Ascending aorta (tissue), 2 donors: ENCODE results near the gene PTPN1. TPM values are rescaled to one million over a fixed set of nuclear protein-coding genes. Genes with fewer than 3 reads are reported as not detected.

Experiments
- DNase-seq, 2 donors: peaks; one replicate each; pipeline ENCODE4 v3.0.0-alpha.2; 2019; ENCODE audit warnings: low spot score in 2 of 2
- H3K27ac ChIP-seq, 2 donors: fragments of 200-600 bp; sonication (generic); one replicate each; pipeline ENCODE4 v1.5.1; 2016 to 2017; ENCODE audit warnings: mild to moderate bottlenecking in 1 of 2
- H3K27me3 ChIP-seq: fragments of 200-600 bp; sonication (generic); one replicate; pipeline ENCODE4 v1.5.1; 2017
- H3K36me3 ChIP-seq, 2 donors: fragments of 200-600 bp; sonication (generic); one replicate each; pipeline ENCODE4 v1.5.1; 2016
- H3K4me1 ChIP-seq, 2 donors: fragments of 200-600 bp; sonication (generic); one replicate each; pipeline ENCODE4 v1.5.1; 2016 to 2017; ENCODE audit warnings: mild to moderate bottlenecking in 1 of 2
- H3K4me3 ChIP-seq, 2 donors: fragments of 200-600 bp; sonication (generic); one replicate each; pipeline ENCODE4 v1.5.1; 2016 to 2017; ENCODE audit warnings: mild to moderate bottlenecking in 1 of 2
- H3K9me3 ChIP-seq, 2 donors: fragments of 200-600 bp; sonication (generic); one replicate each; pipeline ENCODE4 v1.5.1; 2016
- intact Hi-C: fragments of 100-400 bp; cut with DNase I; formaldehyde crosslinking; loops from one replicate; pipeline ENCODE4 v1.15.1; 2023
- total RNA-seq: library from RNA; depleted of rRNA; stranded (reverse); fragments of >200 nt; gene quantifications from one replicate; pipeline ENCODE4 v1.1.0, GENCODE V29; 2016
- TF ChIP-seq, protein P1 (sequence below), 3 experiments: fragments of 200-600 bp in 2 of 3; fragments of 450-650 bp in 1 of 3; sonication (generic) in 2 of 3; IDR thresholded peaks; one replicate each; pipeline ENCODE4 v1.5.1; 2016 to 2019; ENCODE audit warnings: antibody characterized with exemption in 3 of 3, mild to moderate bottlenecking in 1 of 3, moderate library complexity in 1 of 3

PTPN1 gene
- total RNA-seq, 1 donor from 2014 or later, result 30.2 TPM

- peaks cover 12 to 19% of the 10 kb centered on the region in 2 donors for H3K4me1 ChIP-seq
- H3K36me3 ChIP-seq, result peaks cover 27 to 36% of the 10 kb centered on the region in 2 donors
- intact Hi-C loops, result no loop called here
- no peaks in the 10 kb centered on the region for H3K27me3 ChIP-seq
- H3K9me3 ChIP-seq, result no peaks in the 10 kb centered on the region
- peak in 1 of 2 donors; percentile 64 for DNase-seq
- TF ChIP-seq, protein P1, sequence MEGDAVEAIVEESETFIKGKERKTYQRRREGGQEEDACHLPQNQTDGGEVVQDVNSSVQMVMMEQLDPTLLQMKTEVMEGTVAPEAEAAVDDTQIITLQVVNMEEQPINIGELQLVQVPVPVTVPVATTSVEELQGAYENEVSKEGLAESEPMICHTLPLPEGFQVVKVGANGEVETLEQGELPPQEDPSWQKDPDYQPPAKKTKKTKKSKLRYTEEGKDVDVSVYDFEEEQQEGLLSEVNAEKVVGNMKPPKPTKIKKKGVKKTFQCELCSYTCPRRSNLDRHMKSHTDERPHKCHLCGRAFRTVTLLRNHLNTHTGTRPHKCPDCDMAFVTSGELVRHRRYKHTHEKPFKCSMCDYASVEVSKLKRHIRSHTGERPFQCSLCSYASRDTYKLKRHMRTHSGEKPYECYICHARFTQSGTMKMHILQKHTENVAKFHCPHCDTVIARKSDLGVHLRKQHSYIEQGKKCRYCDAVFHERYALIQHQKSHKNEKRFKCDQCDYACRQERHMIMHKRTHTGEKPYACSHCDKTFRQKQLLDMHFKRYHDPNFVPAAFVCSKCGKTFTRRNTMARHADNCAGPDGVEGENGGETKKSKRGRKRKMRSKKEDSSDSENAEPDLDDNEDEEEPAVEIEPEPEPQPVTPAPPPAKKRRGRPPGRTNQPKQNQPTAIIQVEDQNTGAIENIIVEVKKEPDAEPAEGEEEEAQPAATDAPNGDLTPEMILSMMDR (IDR thresholded peaks at IDR 0.05), result peak in 1 of 3 experiments; percentile 14
- H3K27ac ChIP-seq, result peak overlapping the region; percentile 35 to 38
- H3K4me3 ChIP-seq, result no peak overlapping the region
Observed at GRCh38 chr20:50569864-50570836, 60.0 kb downstream of the PTPN1 start.

GRCh38 chr20:50571466-50571865 lies 61.3 kb downstream of the PTPN1 start:
- intact Hi-C loops, result no loop called here
- peak overlapping the region in 1 of 2 donors; percentile 81 for H3K27ac ChIP-seq
- TF ChIP-seq, protein P1 (IDR thresholded peaks at IDR 0.05), result no peak
- H3K27me3 ChIP-seq, result no peaks in the 10 kb centered on the region
- H3K4me3 ChIP-seq, result no peak overlapping the region
- no peaks in the 10 kb centered on the region for H3K9me3 ChIP-seq
- H3K4me1 ChIP-seq, result peaks cover 12 to 23% of the 10 kb centered on the region in 2 donors
- peaks cover 30 to 48% of the 10 kb centered on the region in 2 donors for H3K36me3 ChIP-seq
- peak in 1 of 2 donors; percentile 41 for DNase-seq

- Histone ChIP-seq H3K4me1 (peaks cover 12 to 23% of the 10 kb centered on the region in 2 donors), H3K27ac (peak overlapping the region; percentile 76 to 81), H3K9me3 (no peaks in the 10 kb centered on the region), H3K27me3 (no peaks in the 10 kb centered on the region), H3K36me3 (peaks cover 41 to 47% of the 10 kb centered on the region in 2 donors), H3K4me3 (no peak overlapping the region)
- TF ChIP-seq, protein P1 (IDR thresholded peaks at IDR 0.05), result no peak
- peak; percentile 46 to 89 for DNase-seq
- intact Hi-C loops, result loop anchor here (1.0 kb wide), 3 partner anchors 10 to 63 kb away; partner anchors contain the start of gene PTPN1
Observed at GRCh38 chr20:50572938-50573777, 63.0 kb downstream of the PTPN1 start.

GRCh38 chr20:50574108-50574507 lies 63.9 kb downstream of the PTPN1 start:
- DNase-seq, result peak in 1 of 2 donors; percentile 58
- H3K9me3 ChIP-seq, result no peaks in the 10 kb centered on the region
- peaks cover 39 to 47% of the 10 kb centered on the region in 2 donors for H3K36me3 ChIP-seq
- H3K4me1 ChIP-seq, result peaks cover 12 to 23% of the 10 kb centered on the region in 2 donors
- TF ChIP-seq, protein P1 (IDR thresholded peaks at IDR 0.05), result no peak
- H3K27me3 ChIP-seq, result no peaks in the 10 kb centered on the region
- intact Hi-C loops, result no loop called here
- H3K4me3 ChIP-seq, result no peak overlapping the region
- peak overlapping the region; percentile 76 to 81 for H3K27ac ChIP-seq

DNA sequence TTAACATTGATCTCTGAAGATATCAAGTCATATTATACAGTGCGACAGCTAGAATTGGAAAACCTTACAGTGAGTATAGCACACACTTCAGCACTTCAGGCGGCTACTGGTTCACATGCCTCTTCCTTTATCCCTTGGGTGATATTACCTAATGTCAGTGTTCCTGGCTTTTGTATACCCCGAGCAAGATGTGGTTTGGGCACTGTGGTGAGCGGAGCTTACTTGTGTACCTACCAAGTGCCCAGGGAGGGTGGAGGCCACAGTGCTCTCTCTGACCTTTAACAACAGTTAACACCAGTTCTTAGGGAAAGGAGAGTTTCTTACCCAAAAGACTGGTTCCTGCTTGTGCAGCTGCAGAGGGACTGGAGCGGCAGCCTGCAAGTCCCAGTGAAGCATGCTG lies 64.4 kb downstream of the PTPN1 start:
- peak in 1 of 2 donors; percentile 39 for DNase-seq
- TF ChIP-seq, protein P1 (IDR thresholded peaks at IDR 0.05), result no peak
- Histone ChIP-seq H3K9me3 (no peaks in the 10 kb centered on the region), H3K36me3 (peaks cover 39 to 47% of the 10 kb centered on the region in 2 donors), H3K4me3 (no peak overlapping the region), H3K4me1 (peaks cover 12 to 23% of the 10 kb centered on the region in 2 donors), H3K27ac (peak overlapping the region; percentile 2 to 76), H3K27me3 (no peaks in the 10 kb centered on the region)
- intact Hi-C loops, result no loop called here
